ENCODE results near the gene PASK. TPM values are rescaled to one million over a fixed set of nuclear protein-coding genes. Genes with fewer than 3 reads are reported as not detected.

Gene PASK
- total and polyA plus RNA-seq, 2 donors (not counting 1 experiment from before 2014, with no cell fraction given) = 48.2 to 144 TPM

GRCh38 chr2:241068942-241069810, 80.1 kb downstream of the PASK start:
- Histone ChIP-seq H3K79me2 (ENCODE audit: control insufficient read depth, insufficient read depth, low read length) (no peaks in the 10 kb centered on the region), H4K20me1 (ENCODE audit: control insufficient read depth, insufficient read depth, low read length, poor library complexity, severe bottlenecking) (no peaks in the 10 kb centered on the region), H3K9me3 (ENCODE audit: control extremely low read depth in 1 of 3, control insufficient read depth in 2 of 3, insufficient read depth in 1 of 3, low read length in 2 of 3) (no peaks in the 10 kb centered on the region), H3K4me1 (ENCODE audit: control insufficient read depth in 2 of 2, insufficient read depth in 2 of 2, low read length in 2 of 2) (peaks cover 2 to 3% of the 10 kb centered on the region in 2 donors), H3K4me2 (replicated peaks; ENCODE audit: low read depth, low read length, poor library complexity, severe bottlenecking) (no peak overlapping the region), H3K9ac (ENCODE audit: low read length) (no peak overlapping the region), H3K27me3 (replicated peaks in 1 of 4; ENCODE audit: control extremely low read depth in 1 of 4, control insufficient read depth in 3 of 4, insufficient read depth in 4 of 4, low read length in 3 of 4) (no peaks in the 10 kb centered on the region), H3K36me3 (replicated peaks in 1 of 2; ENCODE audit: control extremely low read depth in 1 of 2, control insufficient read depth in 1 of 2, extremely low read depth in 1 of 2, insufficient read depth in 2 of 2, low read length in 1 of 2) (peaks cover 0 to 4% of the 10 kb centered on the region in 2 experiments), H2AFZ (ENCODE audit: insufficient read depth, low read depth, low read length, poor library complexity, severe bottlenecking) (no peak overlapping the region), H3K27ac (ENCODE audit: low read length in 2 of 2) (no peak overlapping the region), H3K4me3 (ENCODE audit: control extremely low read depth in 1 of 5, extremely low read depth in 1 of 5, insufficient read depth in 1 of 5, low read depth in 2 of 5, low read length in 4 of 5) (no peak overlapping the region)
- ChIA-PET POLR2A (no interaction called here), CTCF (interaction anchor here (1.5 kb wide), 1 partner anchor 9 kb away, joined by 4 read pairs; no protein-coding TSS in a partner anchor)
- Mint-ChIP-seq H3K27me3 (no peaks in the 10 kb centered on the region), H3K9me3 (ENCODE audit: insufficient read depth) (no peaks in the 10 kb centered on the region), H3K27ac (no peak overlapping the region), H3K4me1 (peaks cover 2% of the 10 kb centered on the region), H3K4me3 (no peak overlapping the region)
- no peak for ATAC-seq (ENCODE audit: low read depth)
- TF ChIP-seq CTCF (IDR thresholded peaks at IDR 0.05) (no peak), EZH2 (IDR thresholded peaks at IDR 0.05; ENCODE audit: borderline replicate concordance, insufficient read depth, low read depth, low read length, poor library complexity, severe bottlenecking) (no peak)
- WGBS (ENCODE audit: insufficient coverage) = 95% methylated on average over 26 of the region's 28 CpGs
- intact Hi-C loops (cut with micrococcal nuclease) = no loop called here
- DNase-seq = no peak

Measured in B cell (primary cell).